ENCODE results near the gene RTL3. TPM values are rescaled to one million over a fixed set of nuclear protein-coding genes. Genes with fewer than 3 reads are reported as not detected.
A peak's percentile ranks its signal among the peaks of the same experiment; 100 is the strongest.

The RTL3 gene
- total and polyA plus RNA-seq, 2 of the 4 experiments (the other 2 are of a cell fraction): 1.1 TPM

GRCh38 chrX:78643096-78643495 is 16.0 kb downstream of the RTL3 start:
- Histone ChIP-seq H4K91ac (ENCODE audit: insufficient read depth, low read depth, low read length) (no peak overlapping the region), H2AFZ (replicated peaks; ENCODE audit: low read length, poor library complexity) (no peak overlapping the region), H4K20me1 (ENCODE audit: insufficient read depth, low read length) (no peaks in the 10 kb centered on the region), H3K79me1 (ENCODE audit: low read depth in 1 of 2, low read length in 2 of 2) (no peaks in the 10 kb centered on the region), H2BK5ac (ENCODE audit: low read depth, low read length, poor library complexity, severe bottlenecking) (peak overlapping the region; percentile 11), H3K27ac (ENCODE audit: insufficient read depth, low read length) (no peak overlapping the region), H3K18ac (ENCODE audit: low read depth, low read length) (no peak overlapping the region), H4K5ac (ENCODE audit: low read depth, low read length) (no peak overlapping the region), H3K4me3 (ENCODE audit: insufficient read depth, low read depth, low read length) (no peak overlapping the region), H3K4me2 (ENCODE audit: low read depth, low read length) (no peak overlapping the region), H2AK5ac (ENCODE audit: low read depth, low read length) (no peak overlapping the region), H3K9me3 (ENCODE audit: control insufficient read depth, insufficient read depth, low read length) (no peaks in the 10 kb centered on the region), H2BK15ac (ENCODE audit: low read depth, low read length) (no peak overlapping the region), H3K4ac (ENCODE audit: low read depth, low read length) (no peak overlapping the region), H3K56ac (ENCODE audit: extremely low read depth, insufficient read depth, low read length) (no peak overlapping the region), H2AK9ac (replicated peaks; ENCODE audit: low read depth, low read length, poor library complexity) (no peak overlapping the region), H2BK20ac (ENCODE audit: low read depth, low read length) (no peak overlapping the region), H3K27me3 (ENCODE audit: control insufficient read depth, insufficient read depth, low read length) (no peaks in the 10 kb centered on the region; the same call in 1 of the 2 replicates), H3K14ac (replicated peaks; ENCODE audit: low read depth, low read length) (no peak overlapping the region), H3K36me3 (ENCODE audit: control insufficient read depth, insufficient read depth, low read length) (no peaks in the 10 kb centered on the region), H4K8ac (ENCODE audit: low read depth in 2 of 2, low read length in 2 of 2) (no peak overlapping the region), H3K9me1 (ENCODE audit: insufficient read depth, low read length) (no peaks in the 10 kb centered on the region), H3K23ac (ENCODE audit: low read depth, low read length) (no peak overlapping the region), H3K4me1 (ENCODE audit: control insufficient read depth, insufficient read depth, low read length) (no peaks in the 10 kb centered on the region), H2BK120ac (ENCODE audit: low read depth, low read length) (no peak overlapping the region), H3K9ac (ENCODE audit: low read depth, low read length) (no peak overlapping the region)
- ChIA-PET CTCF (no interaction called here), POLR2A (ENCODE audit: unreplicated experiment) (no interaction called here)
- dilution Hi-C loops (cut with HindIII; ENCODE audit: low sequenced_read_pairs, unreplicated experiment) (no loop called here), in situ Hi-C loops (cut with MboI; ENCODE audit: low sequenced_read_pairs) (no loop called here), intact Hi-C loops (cut with micrococcal nuclease) (no loop called here)
- no peak for TF ChIP-seq MXI1 (IDR thresholded peaks at IDR 0.05; ENCODE audit: borderline replicate concordance, low read depth, low read length)
- no peak for TF ChIP-seq CTCF (conservative IDR thresholded peaks at IDR 0.05; ENCODE audit: low read depth, low read length)
- TF ChIP-seq NFE2L2 (IDR thresholded peaks at IDR 0.05; ENCODE audit: low read depth, low read length): no peak
- no peak for TF ChIP-seq BHLHE40 (IDR thresholded peaks at IDR 0.05; ENCODE audit: low read depth, low read length)
- TF ChIP-seq RFX5 (IDR thresholded peaks at IDR 0.05; ENCODE audit: low read depth, low read length): no peak
- no peak for TF ChIP-seq SMC3 (IDR thresholded peaks at IDR 0.05; ENCODE audit: low read depth, low read length)
- TF ChIP-seq ELK1 (IDR thresholded peaks at IDR 0.05; ENCODE audit: borderline replicate concordance, low read depth, low read length): no peak
- no peak for TF ChIP-seq FOS (IDR thresholded peaks at IDR 0.05; ENCODE audit: low read depth, low read length)
- TF ChIP-seq POLR2A (IDR thresholded peaks at IDR 0.05; ENCODE audit: low read depth, low read length): no peak
- DNase-seq: peak; percentile 54
- no TSS peak for BruUV-seq (replicated peaks)
- no CpG with 5 or more reads among the region's 1 CpG for WGBS, 2 experiments (ENCODE audit: extremely low coverage in 2 of 2, insufficient read length in 1 of 2)
- ATAC-seq (ENCODE audit: low read depth): no peak

Measured in IMR-90 (cell line).